IMR-90 (cell line): Measurements from ENCODE around the gene CD38. TPM values are rescaled to one million over a fixed set of nuclear protein-coding genes. Genes with fewer than 3 reads are reported as not detected.

Experiments used
- ATAC-seq: fragments of 200-7000 bp; cut with Tn5 transposase; 2 replicates; pipeline ENCODE4 v1.9.1; 2020; ENCODE audit warnings: low read depth, mild to moderate bottlenecking, moderate library complexity
- BruUV-seq: library from RNA; stranded (reverse); fragments of 400-500 nt; replicated peaks from 2 replicates; lab custom pipeline; 2021; lab: Mats Ljungman, UMichigan
- CTCF ChIA-PET: fragments of 300-600 bp; formaldehyde crosslinking; extraction: SDS; loops from one replicate; lab custom pipeline; 2021; ENCODE audit warnings: antibody characterized with exemption; lab: Yijun Ruan, JAX
- POLR2A ChIA-PET: fragments of 300-600 bp; sonication (Branson Sonifier 250); formaldehyde crosslinking; loops from one replicate; lab custom pipeline; 2022; ENCODE audit warnings: antibody characterized with exemption; ENCODE audit not compliant: unreplicated experiment; lab: Charles Lee
- DNase-seq: peaks from one replicate; pipeline ENCODE4 v3.0.0; 2013
- H2AFZ ChIP-seq: replicated peaks from 2 replicates; pipeline ENCODE3; 2013; ENCODE audit warnings: low read length, mild to moderate bottlenecking; ENCODE audit not compliant: poor library complexity
- H2AK5ac ChIP-seq: 2 replicates; pipeline ENCODE4 v1.6.1; 2013; ENCODE audit warnings: low read depth, low read length, inconsistent platforms
- H2AK9ac ChIP-seq: replicated peaks from 2 replicates; pipeline ENCODE3; 2013; ENCODE audit warnings: mild to moderate bottlenecking, low read depth, low read length, moderate library complexity; ENCODE audit not compliant: poor library complexity
- H2BK120ac ChIP-seq: 2 replicates; pipeline ENCODE4 v1.6.1; 2013; ENCODE audit warnings: low read depth, low read length, inconsistent platforms
- H2BK15ac ChIP-seq: 3 replicates; pipeline ENCODE4 v1.6.1; 2013; ENCODE audit warnings: low read depth, low read length, inconsistent platforms
- H2BK20ac ChIP-seq: 2 replicates; pipeline ENCODE4 v1.6.1; 2013; ENCODE audit warnings: low read depth, mild to moderate bottlenecking, inconsistent platforms, low read length, moderate library complexity
- H2BK5ac ChIP-seq: 2 replicates; pipeline ENCODE4 v1.6.1; 2013; ENCODE audit warnings: mild to moderate bottlenecking, low read depth, low read length, inconsistent platforms; ENCODE audit not compliant: poor library complexity, severe bottlenecking
- H3K14ac ChIP-seq: replicated peaks from 2 replicates; pipeline ENCODE4 v1.6.1; 2013; ENCODE audit warnings: low read depth, low read length, inconsistent platforms
- H3K18ac ChIP-seq: 2 replicates; pipeline ENCODE4 v1.6.1; 2013; ENCODE audit warnings: low read depth, low read length, control low read depth
- H3K23ac ChIP-seq: 2 replicates; pipeline ENCODE4 v1.6.1; 2013; ENCODE audit warnings: low read depth, low read length, inconsistent platforms
- H3K27ac ChIP-seq: 2 replicates; pipeline ENCODE4 v1.5.1; 2013; ENCODE audit warnings: mild to moderate bottlenecking, control low read depth, low read length; ENCODE audit not compliant: insufficient read depth
- H3K27me3 ChIP-seq: 2 replicates; pipeline ENCODE4 v1.6.1; 2013; ENCODE audit warnings: low read length; ENCODE audit not compliant: control insufficient read depth, insufficient read depth
- H3K36me3 ChIP-seq: 2 replicates; pipeline ENCODE4 v1.6.1; 2013; ENCODE audit warnings: low read length, mixed read lengths; ENCODE audit not compliant: control insufficient read depth, insufficient read depth
- H3K4ac ChIP-seq: 2 replicates; pipeline ENCODE4 v1.6.1; 2013; ENCODE audit warnings: low read depth, low read length, inconsistent platforms
- H3K4me1 ChIP-seq: 2 replicates; pipeline ENCODE4 v1.6.1; 2013; ENCODE audit warnings: low read length, mixed read lengths; ENCODE audit not compliant: control insufficient read depth, insufficient read depth
- H3K4me2 ChIP-seq: 2 replicates; pipeline ENCODE4 v1.6.1; 2013; ENCODE audit warnings: low read depth, mild to moderate bottlenecking, control low read depth, low read length, moderate library complexity
- H3K4me3 ChIP-seq: 2 replicates; pipeline ENCODE4 v1.5.1; 2013; ENCODE audit warnings: low read depth, mild to moderate bottlenecking, control low read depth, low read length, moderate library complexity; ENCODE audit not compliant: insufficient read depth
- H3K56ac ChIP-seq: 2 replicates; pipeline ENCODE4 v1.6.1; 2013; ENCODE audit warnings: low read length, inconsistent platforms; ENCODE audit not compliant: insufficient read depth; ENCODE audit errors: extremely low read depth
- H3K79me1 ChIP-seq, 2 experiments: 2 replicates each; pipeline ENCODE4 v1.6.1; 2013; ENCODE audit warnings: low read length in 2 of 2, inconsistent platforms in 1 of 2, low read depth in 1 of 2
- H3K9ac ChIP-seq: 2 replicates; pipeline ENCODE4 v1.6.1; 2013; ENCODE audit warnings: low read depth, low read length, control low read depth
- H3K9me1 ChIP-seq: 2 replicates; pipeline ENCODE4 v1.6.1; 2013; ENCODE audit warnings: low read length, inconsistent platforms; ENCODE audit not compliant: insufficient read depth
- H3K9me3 ChIP-seq: 2 replicates; pipeline ENCODE4 v1.6.1; 2013; ENCODE audit warnings: low read length; ENCODE audit not compliant: control insufficient read depth, insufficient read depth
- H4K20me1 ChIP-seq: 2 replicates; pipeline ENCODE4 v1.6.1; 2013; ENCODE audit warnings: low read length, inconsistent platforms; ENCODE audit not compliant: insufficient read depth
- H4K5ac ChIP-seq: 2 replicates; pipeline ENCODE4 v1.6.1; 2013; ENCODE audit warnings: mild to moderate bottlenecking, low read depth, low read length, control low read depth
- H4K8ac ChIP-seq, 2 experiments: 2 replicates each; pipeline ENCODE4 v1.6.1; 2013; ENCODE audit warnings: low read depth in 2 of 2, low read length in 2 of 2, control low read depth in 1 of 2, inconsistent platforms in 1 of 2
- H4K91ac ChIP-seq: 2 replicates; pipeline ENCODE4 v1.6.1; 2013; ENCODE audit warnings: low read depth, low read length, inconsistent platforms; ENCODE audit not compliant: insufficient read depth
- BHLHE40 ChIP-seq: fragments of 150-350 bp; IDR thresholded peaks from 2 replicates; pipeline ENCODE4 v1.6.1; 2016; ENCODE audit warnings: mild to moderate bottlenecking, low read depth, low read length
- CEBPB ChIP-seq: IDR thresholded peaks from 2 replicates; pipeline ENCODE4 v1.6.1; 2012; ENCODE audit warnings: low read depth, low read length, improper control_type of control experiment
- CHD1 ChIP-seq: IDR thresholded peaks from 2 replicates; pipeline ENCODE4 v1.6.1; 2012; ENCODE audit warnings: low read depth, low read length, improper control_type of control experiment
- CTCF ChIP-seq: conservative IDR thresholded peaks from 2 replicates; pipeline ENCODE4 v1.5.1; 2012; ENCODE audit warnings: mild to moderate bottlenecking, low read depth, low read length, improper control_type of control experiment
- FOS ChIP-seq: fragments of 150-350 bp; IDR thresholded peaks from 2 replicates; pipeline ENCODE4 v1.6.1; 2016; ENCODE audit warnings: low read depth, low read length
- MAFK ChIP-seq: IDR thresholded peaks from 2 replicates; pipeline ENCODE4 v1.6.1; 2012; ENCODE audit warnings: low read depth, low read length, improper control_type of control experiment
- MAZ ChIP-seq: IDR thresholded peaks from 2 replicates; pipeline ENCODE4 v1.6.1; 2012; ENCODE audit warnings: low read depth, mild to moderate bottlenecking, low read length, improper control_type of control experiment, moderate library complexity, borderline replicate concordance
- MXI1 ChIP-seq: IDR thresholded peaks from 2 replicates; pipeline ENCODE4 v1.6.1; 2012; ENCODE audit warnings: low read depth, mild to moderate bottlenecking, low read length, moderate library complexity, borderline replicate concordance
- NFE2L2 ChIP-seq: fragments of 150-350 bp; IDR thresholded peaks from 2 replicates; pipeline ENCODE4 v1.6.1; 2016; ENCODE audit warnings: low read depth, mild to moderate bottlenecking, low read length
- POLR2A ChIP-seq: IDR thresholded peaks from 2 replicates; pipeline ENCODE4 v1.6.1; 2012; ENCODE audit warnings: mild to moderate bottlenecking, low read depth, low read length
- RAD21 ChIP-seq: IDR thresholded peaks from 2 replicates; pipeline ENCODE4 v1.6.1; 2012; ENCODE audit warnings: low read length, improper control_type of control experiment
- RCOR1 ChIP-seq: IDR thresholded peaks from 2 replicates; pipeline ENCODE4 v1.6.1; 2012; ENCODE audit warnings: mild to moderate bottlenecking, low read length, improper control_type of control experiment; ENCODE audit not compliant: insufficient replicate concordance
- RFX5 ChIP-seq: IDR thresholded peaks from 2 replicates; pipeline ENCODE4 v1.8.0; 2012; ENCODE audit warnings: low read depth, mild to moderate bottlenecking, low read length, moderate library complexity
- SMC3 ChIP-seq: fragments of 150-350 bp; IDR thresholded peaks from 2 replicates; pipeline ENCODE4 v1.6.1; 2016; ENCODE audit warnings: low read depth, mild to moderate bottlenecking, antibody characterized with exemption, low read length, moderate library complexity
- USF2 ChIP-seq: fragments of 150-350 bp; IDR thresholded peaks from 2 replicates; pipeline ENCODE4 v1.6.1; 2017; ENCODE audit warnings: mild to moderate bottlenecking, antibody characterized with exemption, low read length, low read depth
- WGBS, 2 experiments: methylation state at CpG; one replicate each; pipeline versions ENCODE4 v1.1.5 to v1.1.7; 2013; ENCODE audit warnings: missing lambda C conversion rate in 2 of 2; ENCODE audit not compliant: insufficient read length in 1 of 2; ENCODE audit errors: extremely low coverage in 2 of 2; 5-methylcytosine and 5-hydroxymethylcytosine counted together
- dilution Hi-C: fragments of 300-500 bp; cut with HindIII; formaldehyde crosslinking; loops from one replicate; pipeline ENCODE4 v1.14.3; 2018; ENCODE audit warnings: low sequenced_read_pairs; ENCODE audit not compliant: unreplicated experiment
- in situ Hi-C: fragments of 300-500 bp; cut with MboI; formaldehyde crosslinking; loops from 3 replicates; pipeline ENCODE4 v1.14.3; 2019; ENCODE audit warnings: low sequenced_read_pairs, inconsistent platforms, mixed read lengths
- intact Hi-C: fragments of 100-400 bp; cut with micrococcal nuclease; formaldehyde crosslinking; loops from 2 replicates; pipeline ENCODE4 v1.10.0; 2022
- polyA plus RNA-seq, 3 experiments: library from polyadenylated mRNA; depleted of rRNA; stranded (reverse); fragments of >200 nt; gene quantifications; 2 replicates each; pipeline ENCODE4 v1.2.3, GENCODE V29; 2012; ENCODE audit warnings: low replicate concordance in 1 of 3
- total RNA-seq: library from RNA; depleted of rRNA; stranded (reverse); fragments of >200 nt; gene quantifications from 2 replicates; pipeline ENCODE4 v1.2.3, GENCODE V29; 2012
- TF ChIP-seq, protein P1 (sequence below): fragments of 150-350 bp; IDR thresholded peaks from 2 replicates; pipeline ENCODE4 v1.6.1; 2016; ENCODE audit warnings: low read depth, mild to moderate bottlenecking, low read length, moderate library complexity, borderline replicate concordance

CD38 gene
- total and polyA plus RNA-seq, 2 of the 4 experiments (the other 2 are of a cell fraction), result not detected

DNA sequence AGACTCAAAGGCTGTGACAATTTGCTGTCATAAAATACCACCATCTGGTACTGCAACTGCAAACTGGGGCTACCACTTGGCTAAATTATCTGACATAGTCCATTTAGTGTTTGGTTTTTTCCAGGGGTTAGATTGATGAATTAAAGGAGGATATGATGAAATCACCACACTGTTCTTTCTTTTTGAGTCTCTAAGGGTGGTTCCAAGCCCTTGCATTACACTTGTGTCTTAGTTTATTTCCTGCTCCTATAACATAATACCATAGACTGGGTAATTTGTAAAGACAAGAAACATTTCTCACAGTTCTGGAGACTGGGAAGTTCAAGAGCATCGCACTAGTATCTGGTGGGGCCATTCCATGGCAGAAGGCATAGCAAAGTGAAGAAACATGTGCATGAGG, 32.0 kb upstream of the CD38 start:
- Histone ChIP-seq H3K56ac (no peak overlapping the region), H3K18ac (no peak overlapping the region), H3K9ac (no peak overlapping the region), H3K4ac (no peak overlapping the region), H4K20me1 (no peaks in the 10 kb centered on the region), H2BK15ac (no peak overlapping the region), H3K27me3 (peaks cover 3% of the 10 kb centered on the region; the same call in 1 of the 2 replicates), H3K4me3 (no peak overlapping the region), H4K5ac (no peak overlapping the region), H3K23ac (no peak overlapping the region), H3K36me3 (no peaks in the 10 kb centered on the region), H3K9me3 (peaks cover 14% of the 10 kb centered on the region), H2BK20ac (no peak overlapping the region), H3K27ac (no peak overlapping the region), H4K91ac (no peak overlapping the region), H2BK120ac (no peak overlapping the region), H3K4me2 (no peak overlapping the region), H4K8ac (no peak overlapping the region), H2AK9ac (no peak overlapping the region), H2AFZ (no peak overlapping the region), H3K14ac (no peak overlapping the region), H3K9me1 (no peaks in the 10 kb centered on the region), H2AK5ac (no peak overlapping the region), H3K4me1 (peaks cover 2% of the 10 kb centered on the region; the same call in 1 of the 2 replicates), H3K79me1 (no peaks in the 10 kb centered on the region), H2BK5ac (no peak overlapping the region)
- ChIA-PET CTCF (no interaction called here), POLR2A (no interaction called here)
- in situ Hi-C loops (no loop called here), intact Hi-C loops (no loop called here), dilution Hi-C loops (no loop called here)
- WGBS, 2 experiments, result no CpG with 5 or more reads among the region's 1 CpG
- TF ChIP-seq RAD21 (no peak), BHLHE40 (no peak), RCOR1 (no peak), MAZ (no peak), SMC3 (no peak), CEBPB (no peak), NFE2L2 (no peak), MXI1 (no peak), MAFK (no peak), USF2 (no peak), FOS (no peak), POLR2A (no peak), RFX5 (no peak), CHD1 (no peak), CTCF (no peak)
- TF ChIP-seq, protein P1, sequence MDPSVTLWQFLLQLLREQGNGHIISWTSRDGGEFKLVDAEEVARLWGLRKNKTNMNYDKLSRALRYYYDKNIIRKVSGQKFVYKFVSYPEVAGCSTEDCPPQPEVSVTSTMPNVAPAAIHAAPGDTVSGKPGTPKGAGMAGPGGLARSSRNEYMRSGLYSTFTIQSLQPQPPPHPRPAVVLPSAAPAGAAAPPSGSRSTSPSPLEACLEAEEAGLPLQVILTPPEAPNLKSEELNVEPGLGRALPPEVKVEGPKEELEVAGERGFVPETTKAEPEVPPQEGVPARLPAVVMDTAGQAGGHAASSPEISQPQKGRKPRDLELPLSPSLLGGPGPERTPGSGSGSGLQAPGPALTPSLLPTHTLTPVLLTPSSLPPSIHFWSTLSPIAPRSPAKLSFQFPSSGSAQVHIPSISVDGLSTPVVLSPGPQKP, result no peak
- no TSS peak for BruUV-seq
- ATAC-seq, result no peak
- DNase-seq, result no peak
